ENCODE results near the gene ROR2. TPM values are rescaled to one million over a fixed set of nuclear protein-coding genes. Genes with fewer than 3 reads are reported as not detected.

The ROR2 gene
- total and polyA plus RNA-seq, 2 of the 13 experiments (the other 11 are each of a cell fraction or from before 2014, with no cell fraction given): not detected

- peak; percentile 32; the same call in 1 of the 2 replicates for TF ChIP-seq ARID5B (CRISPR knock-in tag; IDR thresholded peaks at IDR 0.05)
- no peak for TF ChIP-seq FOSL1 (CRISPR knock-in tag; IDR thresholded peaks at IDR 0.05; ENCODE audit: borderline replicate concordance)
- no peak for TF ChIP-seq ZMAT5 (CRISPR knock-in tag; IDR thresholded peaks at IDR 0.05; ENCODE audit: borderline replicate concordance, low read depth)
- no peak for TF ChIP-seq PRMT3 (CRISPR knock-in tag; IDR thresholded peaks at IDR 0.05; ENCODE audit: borderline replicate concordance, low read depth)
- TF ChIP-seq GATAD2A (CRISPR knock-in tag; IDR thresholded peaks at IDR 0.05): peak; percentile 53; the same call in 1 of the 2 replicates
- TF ChIP-seq SOX5 (CRISPR knock-in tag; IDR thresholded peaks at IDR 0.05; ENCODE audit: borderline replicate concordance): peak; percentile 86
- no peak for TF ChIP-seq ZC3H4 (CRISPR knock-in tag; IDR thresholded peaks at IDR 0.05; ENCODE audit: borderline replicate concordance)
- no peak for TF ChIP-seq SOX13 (IDR thresholded peaks at IDR 0.05)
- peak in 1 of 2 experiments; percentile 80; a peak in 2 of 4 replicates for TF ChIP-seq SOX13 (CRISPR knock-in tag; conservative IDR thresholded peaks at IDR 0.05 in 1 of 2, IDR thresholded peaks at IDR 0.05 in 1 of 2)
- TF ChIP-seq SOX6 (IDR thresholded peaks at IDR 0.05): no peak
- TF ChIP-seq SOX6 (CRISPR knock-in tag; IDR thresholded peaks at IDR 0.05): peak; percentile 58; the same call in 1 of the 2 replicates
- TF ChIP-seq ZNF569 (CRISPR knock-in tag; IDR thresholded peaks at IDR 0.05; ENCODE audit: borderline replicate concordance): no peak
Measured at GRCh38 chr9:91530829-91531228, 419.2 kb downstream of the ROR2 start (continued).
